ENCODE data around the gene ENDOV.

DNA sequence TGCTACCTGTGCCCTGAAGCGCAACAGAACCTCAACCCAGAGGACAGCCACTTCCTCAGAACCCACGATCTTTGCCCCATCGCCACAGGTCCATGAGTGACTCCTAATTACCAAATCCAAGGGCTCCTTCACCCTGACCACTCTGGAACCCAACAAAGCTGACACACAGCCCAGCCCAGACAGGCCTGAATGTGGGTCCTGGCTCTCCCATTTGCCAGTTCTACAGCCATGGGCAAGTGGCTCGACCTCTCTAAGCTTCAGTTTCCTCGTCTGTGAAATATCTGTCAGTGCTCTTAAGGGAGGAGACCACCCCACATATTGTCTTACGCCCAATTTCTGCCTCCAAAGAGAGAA, 18.0 kb upstream of the ENDOV start:
- TF ChIP-seq, protein P1, sequence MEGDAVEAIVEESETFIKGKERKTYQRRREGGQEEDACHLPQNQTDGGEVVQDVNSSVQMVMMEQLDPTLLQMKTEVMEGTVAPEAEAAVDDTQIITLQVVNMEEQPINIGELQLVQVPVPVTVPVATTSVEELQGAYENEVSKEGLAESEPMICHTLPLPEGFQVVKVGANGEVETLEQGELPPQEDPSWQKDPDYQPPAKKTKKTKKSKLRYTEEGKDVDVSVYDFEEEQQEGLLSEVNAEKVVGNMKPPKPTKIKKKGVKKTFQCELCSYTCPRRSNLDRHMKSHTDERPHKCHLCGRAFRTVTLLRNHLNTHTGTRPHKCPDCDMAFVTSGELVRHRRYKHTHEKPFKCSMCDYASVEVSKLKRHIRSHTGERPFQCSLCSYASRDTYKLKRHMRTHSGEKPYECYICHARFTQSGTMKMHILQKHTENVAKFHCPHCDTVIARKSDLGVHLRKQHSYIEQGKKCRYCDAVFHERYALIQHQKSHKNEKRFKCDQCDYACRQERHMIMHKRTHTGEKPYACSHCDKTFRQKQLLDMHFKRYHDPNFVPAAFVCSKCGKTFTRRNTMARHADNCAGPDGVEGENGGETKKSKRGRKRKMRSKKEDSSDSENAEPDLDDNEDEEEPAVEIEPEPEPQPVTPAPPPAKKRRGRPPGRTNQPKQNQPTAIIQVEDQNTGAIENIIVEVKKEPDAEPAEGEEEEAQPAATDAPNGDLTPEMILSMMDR (IDR thresholded peaks at IDR 0.05): no peak
- no peak for TF ChIP-seq POLR2AphosphoS5 (IDR thresholded peaks at IDR 0.05)
- no peak for TF ChIP-seq POLR2A (IDR thresholded peaks at IDR 0.05; ENCODE audit: low read depth)
